Natural killer cell (primary cell): ENCODE data around the gene MFSD2A. TPM values are rescaled to one million over a fixed set of nuclear protein-coding genes. Genes with fewer than 3 reads are reported as not detected.
"Not testable (repeated sequence)": the region's sequence is repeated elsewhere in the genome, so short reads cannot be mapped to it uniquely, and the experiment has no call there.

Experiments
- ATAC-seq, 3 donors: fragments of 150-1000 bp in 2 of 3; fragments of 200-7000 bp in 1 of 3; cut with Tn5 transposase; 1 replicate in 1 of 3; 2 replicates in 2 of 3; pipeline ENCODE4 v1.10.0; 2021; ENCODE audit warnings: mild to moderate bottlenecking in 2 of 3, moderate library complexity in 2 of 3
- DNase-seq, 2 donors: peaks; one replicate each; pipeline versions ENCODE4 v3.0.0 to v3.0.0-alpha.2; 2013 to 2021; ENCODE audit warnings: mixed read lengths in 1 of 2
- H3K27ac ChIP-seq: one replicate; pipeline ENCODE4 v1.5.1; 2013; ENCODE audit warnings: mild to moderate bottlenecking, low read length
- H3K27me3 ChIP-seq: one replicate; pipeline ENCODE4 v1.6.1; 2013; ENCODE audit warnings: low read length; ENCODE audit not compliant: control insufficient read depth, insufficient read depth
- H3K36me3 ChIP-seq: one replicate; pipeline ENCODE4 v1.6.1; 2013; ENCODE audit warnings: low read length; ENCODE audit not compliant: control insufficient read depth, insufficient read depth
- H3K4me1 ChIP-seq: one replicate; pipeline ENCODE4 v1.6.1; 2013; ENCODE audit warnings: low read length; ENCODE audit not compliant: control insufficient read depth, insufficient read depth
- H3K4me3 ChIP-seq: one replicate; pipeline ENCODE4 v1.5.1; 2013; ENCODE audit warnings: low read length
- H3K9me3 ChIP-seq: one replicate; pipeline ENCODE4 v1.6.1; 2013; ENCODE audit warnings: low read length; ENCODE audit not compliant: control insufficient read depth, insufficient read depth
- H3K27ac Mint-ChIP-seq, 2 donors: one replicate each; pipeline ENCODE4 v1.8.0; 2022; ENCODE audit warnings: mild to moderate bottlenecking in 2 of 2, mixed read lengths in 2 of 2, moderate library complexity in 1 of 2
- H3K27me3 Mint-ChIP-seq, 2 donors: one replicate each; pipeline ENCODE4 v1.8.0; 2022; ENCODE audit warnings: low read depth in 2 of 2, mixed read lengths in 2 of 2
- H3K36me3 Mint-ChIP-seq: one replicate; pipeline ENCODE4 v1.8.0; 2022; ENCODE audit warnings: mixed read lengths
- H3K4me1 Mint-ChIP-seq, 2 donors: one replicate each; pipeline ENCODE4 v1.8.0; 2022; ENCODE audit warnings: mixed read lengths in 2 of 2
- H3K4me3 Mint-ChIP-seq: one replicate; pipeline ENCODE4 v1.8.0; 2022; ENCODE audit warnings: mild to moderate bottlenecking, moderate library complexity, mixed read lengths
- H3K9me3 Mint-ChIP-seq, 2 donors: one replicate each; pipeline ENCODE4 v1.8.0; 2022; ENCODE audit warnings: mixed read lengths in 2 of 2
- WGBS: methylation state at CpG from one replicate; pipeline ENCODE4 v1.1.7; 2013; ENCODE audit warnings: missing lambda C conversion rate; ENCODE audit not compliant: insufficient coverage; 5-methylcytosine and 5-hydroxymethylcytosine counted together
- intact Hi-C: fragments of 100-400 bp; cut with micrococcal nuclease; formaldehyde crosslinking; loops from one replicate; pipeline ENCODE4 v1.14.2; 2022
- total RNA-seq, 4 donors: library from RNA; stranded (reverse); fragments of 120-200 nt in 1 of 4; gene quantifications; one replicate each; pipeline versions ENCODE4 v1.2.3 to v1.2.4, GENCODE V29; 2013 to 2022
- TF ChIP-seq, protein P1 (sequence below): fragments of 200-600 bp; IDR thresholded peaks from one replicate; pipeline ENCODE4 v1.8.0; 2022; ENCODE audit warnings: antibody characterized with exemption

Gene MFSD2A
- total RNA-seq, 3 donors from 2014 or later (not counting 1 experiment from before 2014, with no cell fraction given) = 2.8 to 4.4 (median 3.7) TPM

DNA sequence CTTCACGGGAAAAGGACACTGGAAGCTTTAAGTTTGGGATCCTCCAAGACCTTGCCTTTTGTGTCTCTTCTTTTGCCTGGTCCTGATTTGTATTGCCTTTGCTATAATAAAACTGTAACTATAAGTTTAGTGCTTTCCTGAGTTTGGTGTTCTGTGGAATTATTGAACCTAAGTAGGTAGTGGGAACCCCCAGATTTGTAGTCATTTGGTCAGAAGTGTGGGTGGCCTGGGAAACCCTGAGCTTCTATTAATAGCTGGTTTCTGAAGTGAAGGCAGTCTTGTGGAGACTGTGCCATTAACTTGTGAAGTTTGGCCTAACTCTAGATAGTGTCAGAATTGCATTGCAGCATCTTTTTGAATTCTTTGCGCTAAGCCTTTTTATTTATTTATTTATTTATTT is 46.4 kb upstream of the MFSD2A start:
- H3K27ac Mint-ChIP-seq = no peak overlapping the region
- Histone ChIP-seq H3K36me3 (no peaks in the 10 kb centered on the region), H3K4me3 (no peak overlapping the region), H3K27me3 (no peaks in the 10 kb centered on the region), H3K4me1 (no peaks in the 10 kb centered on the region), H3K9me3 (no peaks in the 10 kb centered on the region), H3K27ac (no peak overlapping the region)
- no peaks in the 10 kb centered on the region for H3K4me1 Mint-ChIP-seq
- peaks cover 0 to 6% of the 10 kb centered on the region in 2 donors for H3K9me3 Mint-ChIP-seq
- peaks cover 20 to 26% of the 10 kb centered on the region in 2 donors for H3K27me3 Mint-ChIP-seq
- TF ChIP-seq, protein P1, sequence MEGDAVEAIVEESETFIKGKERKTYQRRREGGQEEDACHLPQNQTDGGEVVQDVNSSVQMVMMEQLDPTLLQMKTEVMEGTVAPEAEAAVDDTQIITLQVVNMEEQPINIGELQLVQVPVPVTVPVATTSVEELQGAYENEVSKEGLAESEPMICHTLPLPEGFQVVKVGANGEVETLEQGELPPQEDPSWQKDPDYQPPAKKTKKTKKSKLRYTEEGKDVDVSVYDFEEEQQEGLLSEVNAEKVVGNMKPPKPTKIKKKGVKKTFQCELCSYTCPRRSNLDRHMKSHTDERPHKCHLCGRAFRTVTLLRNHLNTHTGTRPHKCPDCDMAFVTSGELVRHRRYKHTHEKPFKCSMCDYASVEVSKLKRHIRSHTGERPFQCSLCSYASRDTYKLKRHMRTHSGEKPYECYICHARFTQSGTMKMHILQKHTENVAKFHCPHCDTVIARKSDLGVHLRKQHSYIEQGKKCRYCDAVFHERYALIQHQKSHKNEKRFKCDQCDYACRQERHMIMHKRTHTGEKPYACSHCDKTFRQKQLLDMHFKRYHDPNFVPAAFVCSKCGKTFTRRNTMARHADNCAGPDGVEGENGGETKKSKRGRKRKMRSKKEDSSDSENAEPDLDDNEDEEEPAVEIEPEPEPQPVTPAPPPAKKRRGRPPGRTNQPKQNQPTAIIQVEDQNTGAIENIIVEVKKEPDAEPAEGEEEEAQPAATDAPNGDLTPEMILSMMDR = no peak
- intact Hi-C loops = no loop called here
- ATAC-seq (no peak), DNase-seq (no peak)
- 100% methylated on average over 1 of the region's 2 CpGs for WGBS
- peaks cover 6% of the 10 kb centered on the region for H3K36me3 Mint-ChIP-seq
- H3K4me3 Mint-ChIP-seq = no peak overlapping the region

DNA sequence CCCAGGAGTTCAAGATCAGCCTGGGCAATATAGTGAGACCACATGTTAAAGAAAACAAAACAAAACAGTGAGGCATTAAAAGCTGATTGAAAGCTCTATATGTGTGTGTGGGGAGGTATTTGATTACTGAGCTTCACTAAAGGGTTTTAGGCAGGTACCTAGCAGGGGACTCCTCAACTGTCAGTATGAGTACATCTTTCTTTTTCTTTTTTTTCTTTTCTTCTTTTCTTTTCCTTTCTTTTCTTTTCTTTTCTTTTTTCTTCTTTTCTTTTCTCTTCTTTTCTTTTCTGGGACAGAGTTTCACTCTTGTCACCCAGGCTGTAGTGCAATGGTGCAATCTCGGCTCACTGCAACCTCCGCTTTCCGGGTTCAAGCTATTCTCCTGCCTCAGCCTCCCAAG is 44.7 kb upstream of the MFSD2A start:
- H3K27me3 Mint-ChIP-seq = peaks cover 15 to 18% of the 10 kb centered on the region in 2 donors
- no peak for DNase-seq
- Histone ChIP-seq H3K9me3 (no peaks in the 10 kb centered on the region), H3K36me3 (no peaks in the 10 kb centered on the region), H3K4me1 (no peaks in the 10 kb centered on the region), H3K27me3 (no peaks in the 10 kb centered on the region), H3K27ac (no peak overlapping the region), H3K4me3 (no peak overlapping the region)
- no peak for ATAC-seq
- no peak overlapping the region for H3K4me3 Mint-ChIP-seq
- TF ChIP-seq, protein P1 = no peak
- H3K27ac Mint-ChIP-seq = no peak overlapping the region
- no peaks in the 10 kb centered on the region for H3K4me1 Mint-ChIP-seq
- 100% methylated on average over 3 of the region's 3 CpGs for WGBS
- H3K36me3 Mint-ChIP-seq = peaks cover 6% of the 10 kb centered on the region
- H3K9me3 Mint-ChIP-seq = peaks cover 0 to 6% of the 10 kb centered on the region in 2 donors
- intact Hi-C loops = no loop called here

DNA sequence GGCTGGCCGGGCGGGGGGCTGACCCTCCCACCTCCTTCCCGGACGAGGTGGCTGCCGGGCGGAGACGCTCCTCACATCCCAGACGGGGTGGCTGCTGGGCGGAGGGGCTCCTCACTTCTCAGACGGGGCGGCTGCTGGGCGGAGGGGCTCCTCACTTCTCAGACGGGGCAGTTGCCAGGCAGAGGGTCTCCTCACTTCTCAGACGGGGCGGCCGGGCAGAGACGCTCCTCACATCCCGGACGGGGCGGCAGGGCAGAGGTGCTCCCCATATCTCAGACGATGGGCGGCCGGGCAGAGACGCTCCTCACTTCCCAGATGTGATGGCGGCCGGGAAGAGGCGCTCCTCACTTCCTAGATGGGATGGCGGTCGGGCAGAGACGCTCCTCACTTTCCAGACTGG is 41.8 kb upstream of the MFSD2A start:
- H3K27me3 Mint-ChIP-seq, ATAC-seq, H3K27me3 ChIP-seq, H3K9me3 ChIP-seq, H3K27ac Mint-ChIP-seq, H3K4me3 Mint-ChIP-seq, DNase-seq, H3K36me3 Mint-ChIP-seq, H3K9me3 Mint-ChIP-seq, H3K27ac ChIP-seq, intact Hi-C loops, H3K4me3 ChIP-seq, H3K4me1 ChIP-seq, H3K36me3 ChIP-seq, H3K4me1 Mint-ChIP-seq: not testable (repeated sequence)
- 95% methylated on average over 10 of the region's 30 CpGs for WGBS

DNA sequence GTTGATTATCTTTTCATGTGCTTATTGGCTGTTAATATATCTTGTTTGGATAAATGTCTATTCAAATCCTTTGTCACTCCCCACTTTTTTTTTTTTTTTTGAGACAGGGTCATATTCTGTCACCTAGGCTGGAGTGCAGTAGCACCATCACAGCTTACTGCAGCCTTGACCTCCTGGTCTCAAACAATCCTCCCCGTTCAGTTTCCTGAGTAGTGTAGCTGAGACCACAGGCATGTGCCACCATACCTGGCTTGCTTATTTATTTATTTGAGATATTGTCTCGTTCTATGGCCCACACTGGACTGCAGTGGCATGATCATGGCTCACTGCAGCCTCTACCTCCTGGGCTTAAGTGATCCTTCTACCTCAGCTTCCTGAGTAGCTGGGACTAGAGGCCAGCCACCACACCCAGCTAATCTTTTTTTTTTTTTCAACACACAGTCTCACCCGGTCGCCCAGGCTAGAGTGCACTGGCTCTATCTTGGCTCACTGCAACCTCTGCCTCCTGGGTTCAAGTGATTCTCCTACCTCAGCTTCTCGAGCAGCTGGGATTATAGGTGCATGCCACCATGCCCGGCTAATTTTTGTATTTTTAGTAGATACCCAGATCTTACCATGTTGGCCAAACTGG is 39.3 kb upstream of the MFSD2A start:
- 84% methylated on average over 6 of the region's 6 CpGs for WGBS
- no peaks in the 10 kb centered on the region for H3K9me3 ChIP-seq
- no peaks in the 10 kb centered on the region for H3K27me3 ChIP-seq
- H3K36me3 Mint-ChIP-seq = no peaks in the 10 kb centered on the region
- H3K27ac ChIP-seq = no peak overlapping the region
- H3K36me3 ChIP-seq = no peaks in the 10 kb centered on the region
- peaks cover 0 to 3% of the 10 kb centered on the region in 2 donors for H3K27me3 Mint-ChIP-seq
- H3K9me3 Mint-ChIP-seq = no peaks in the 10 kb centered on the region
- H3K27ac Mint-ChIP-seq = no peak overlapping the region
- no peak overlapping the region for H3K4me3 Mint-ChIP-seq
- DNase-seq (no peak), ATAC-seq (no peak)
- TF ChIP-seq, protein P1 = no peak
- H3K4me3 ChIP-seq = no peak overlapping the region
- H3K4me1 ChIP-seq = no peaks in the 10 kb centered on the region
- intact Hi-C loops = no loop called here
- H3K4me1 Mint-ChIP-seq = no peaks in the 10 kb centered on the region
